HFF-Myc (cell line): ENCODE results near the gene UGT1A6.

Experiments
- DNase-seq: peaks from one replicate; pipeline ENCODE4 v3.0.0-alpha.2; 2011; ENCODE audit warnings: low read depth; ENCODE audit errors: extremely low read depth
- H3K4me3 ChIP-seq: replicated peaks from 2 replicates; pipeline ENCODE4 v1.5.1; 2011; ENCODE audit warnings: low read depth, mild to moderate bottlenecking, control low read depth, low read length
- CTCF ChIP-seq: IDR thresholded peaks from 2 replicates; pipeline ENCODE4 v1.5.1; 2012; ENCODE audit warnings: mild to moderate bottlenecking, low read depth, low read length, control low read depth; ENCODE audit errors: missing control alignments

Gene UGT1A6

GRCh38 chr2:233758141-233758540 is 65.5 kb downstream of the UGT1A6 start:
- DNase-seq = no peak
- no peak overlapping the region for H3K4me3 ChIP-seq
- TF ChIP-seq CTCF = no peak

GRCh38 chr2:233758849-233759248 is 66.2 kb downstream of the UGT1A6 start:
- no peak overlapping the region for H3K4me3 ChIP-seq
- no peak for DNase-seq
- TF ChIP-seq CTCF = no peak

- DNase-seq = no peak
- no peak for TF ChIP-seq CTCF
- no peak within 1 kb of the TSS for H3K4me3 ChIP-seq
These were observed 67.4 kb downstream of the UGT1A6 start, which contains the start of gene UGT1A1 for GRCh38 chr2:233760043-233760442. TSS of gene UGT1A1 (plus strand) at chr2:233760270. CDS start at chr2:233760288, 18 bp downstream.

- DNase-seq = no peak
- H3K4me3 ChIP-seq = no peak overlapping the region
- TF ChIP-seq CTCF = no peak
These were observed 68.5 kb downstream of the UGT1A6 start for GRCh38 chr2:233761040-233761769.

- DNase-seq = peak; percentile 14
- H3K4me3 ChIP-seq = no peak overlapping the region
- TF ChIP-seq CTCF = no peak
These were observed 71.6 kb downstream of the UGT1A6 start for GRCh38 chr2:233764264-233764663.

GRCh38 chr2:233764761-233765160 is 72.1 kb downstream of the UGT1A6 start:
- TF ChIP-seq CTCF = no peak
- H3K4me3 ChIP-seq = no peak overlapping the region
- no peak for DNase-seq

GRCh38 chr2:233766416-233766815 is 73.7 kb downstream of the UGT1A6 start:
- DNase-seq = no peak

More at GRCh38 chr2:233766416-233766815, 73.7 kb downstream of the UGT1A6 start:
- no peak overlapping the region for H3K4me3 ChIP-seq
- TF ChIP-seq CTCF = no peak
